Spleen (tissue), 7 donors: Measurements from ENCODE around the gene SNPH.

Experiments
- CTCF ChIP-seq, 11 experiments: fragments of 200-600 bp in 7 of 11; fragments of 450-650 bp in 4 of 11; sonication (generic) in 4 of 11; IDR thresholded peaks in 8 of 11; conservative IDR thresholded peaks in 3 of 11; 1 replicate in 7 of 11; 2 replicates in 4 of 11; pipeline versions ENCODE4 v1.4.0 to v1.8.0; 2016 to 2021; ENCODE audit warnings: antibody characterized with exemption in 11 of 11, inconsistent platforms in 4 of 11, mild to moderate bottlenecking in 1 of 11
- POLR2A ChIP-seq, 3 donors: fragments of 450-650 bp; IDR thresholded peaks; one replicate each; pipeline ENCODE4 v1.5.1; 2017; ENCODE audit warnings: antibody characterized with exemption in 3 of 3, mild to moderate bottlenecking in 1 of 3
- POLR2AphosphoS5 ChIP-seq, 3 donors: sonication (generic); formaldehyde crosslinking; IDR thresholded peaks; one replicate each; pipeline ENCODE4 v1.5.1; 2017; ENCODE audit warnings: antibody characterized with exemption in 3 of 3
- donor health status: DM: no; HTN: no; CAD: no; lungs with moderate emphysema.
- donor health status: DM: no; HTN: no; CAD: no.
- donor health status: DM: no; HTN: no; CAD: no.

- TF ChIP-seq CTCF (IDR thresholded peaks at IDR 0.05 in 8 of 11, conservative IDR thresholded peaks at IDR 0.05 in 3 of 11) (no peak), POLR2A (IDR thresholded peaks at IDR 0.05) (no peak), POLR2AphosphoS5 (IDR thresholded peaks at IDR 0.05) (no peak)
Measured at GRCh38 chr20:1264727-1265126, 1.4 kb upstream of the SNPH start.
